Activated CD4-positive, alpha-beta T cell treated with anti-CD3 and anti-CD28 coated beads for 36 hours (primary cell): Measurements from ENCODE around the gene CEL. TPM values are rescaled to one million over a fixed set of nuclear protein-coding genes. Genes with fewer than 3 reads are reported as not detected.
A peak's percentile ranks its signal among the peaks of the same experiment; 100 is the strongest.
"Not testable (repeated sequence)": the region's sequence is repeated elsewhere in the genome, so short reads cannot be mapped to it uniquely, and the experiment has no call there.

ENCODE experiments used
- ATAC-seq: fragments of 200-7000 bp; cut with Tn5 transposase; one replicate; pipeline ENCODE4 v1.10.0; 2021; ENCODE audit warnings: mild to moderate bottlenecking, moderate library complexity
- CTCF ChIA-PET: fragments of 350-600 bp; sonication (Branson Sonifier 250); formaldehyde crosslinking; loops from one replicate; lab custom pipeline; 2021; ENCODE audit warnings: antibody characterized with exemption; lab: Charles Lee
- POLR2A ChIA-PET: fragments of 350-600 bp; sonication (Branson Sonifier 250); formaldehyde crosslinking; loops from one replicate; lab custom pipeline; 2021; ENCODE audit warnings: antibody characterized with exemption, inconsistent platforms; lab: Charles Lee
- DNase-seq: peaks from one replicate; pipeline ENCODE4 v3.0.0-alpha.2; 2020
- H3K27ac Mint-ChIP-seq: one replicate; pipeline ENCODE4 v1.8.0; 2021; ENCODE audit warnings: mixed read lengths
- H3K27me3 Mint-ChIP-seq: one replicate; pipeline ENCODE4 v1.8.0; 2021; ENCODE audit warnings: mixed read lengths
- H3K36me3 Mint-ChIP-seq: one replicate; pipeline ENCODE4 v1.8.0; 2021; ENCODE audit warnings: low read depth, mixed read lengths
- H3K4me1 Mint-ChIP-seq: one replicate; pipeline ENCODE4 v1.8.0; 2021; ENCODE audit warnings: mixed read lengths
- H3K4me3 Mint-ChIP-seq: one replicate; pipeline ENCODE4 v1.8.0; 2021; ENCODE audit warnings: mild to moderate bottlenecking, moderate library complexity, mixed read lengths
- H3K9me3 Mint-ChIP-seq: one replicate; pipeline ENCODE4 v1.8.0; 2021; ENCODE audit warnings: low read depth, mixed read lengths
- intact Hi-C, 2 experiments: fragments of 100-400 bp; cut with DNase I in 1 of 2; cut with micrococcal nuclease in 1 of 2; formaldehyde crosslinking; loops; one replicate each; pipeline versions ENCODE4 v1.14.2 to v1.15.1; 2022 to 2024; cut with DNase I, micrococcal nuclease
- total RNA-seq, 2 experiments: library from RNA; stranded (reverse); gene quantifications; one replicate each; pipeline ENCODE4 v1.2.3, GENCODE V29; 2021

Gene CEL
- total RNA-seq, 2 experiments from 2014 or later: 0.98 to 1.2 TPM

GRCh38 chr9:133064241-133065069 lies 2.7 kb downstream of the CEL start:
- CTCF ChIA-PET: interaction anchor here (0.6 to 1.0 kb wide), 2 partner anchors 43 to 47 kb away, joined by 4 read pairs; no protein-coding TSS in a partner anchor
- H3K27ac Mint-ChIP-seq: no peak overlapping the region
- DNase-seq: no peak
- no peak for ATAC-seq
- H3K27me3 Mint-ChIP-seq: no peaks in the 10 kb centered on the region
- intact Hi-C loops: no loop called here
- POLR2A ChIA-PET: no interaction called here
- no peaks in the 10 kb centered on the region for H3K36me3 Mint-ChIP-seq
- H3K9me3 Mint-ChIP-seq: no peaks in the 10 kb centered on the region
- no peak overlapping the region for H3K4me3 Mint-ChIP-seq
- H3K4me1 Mint-ChIP-seq: peaks cover 16% of the 10 kb centered on the region

DNA sequence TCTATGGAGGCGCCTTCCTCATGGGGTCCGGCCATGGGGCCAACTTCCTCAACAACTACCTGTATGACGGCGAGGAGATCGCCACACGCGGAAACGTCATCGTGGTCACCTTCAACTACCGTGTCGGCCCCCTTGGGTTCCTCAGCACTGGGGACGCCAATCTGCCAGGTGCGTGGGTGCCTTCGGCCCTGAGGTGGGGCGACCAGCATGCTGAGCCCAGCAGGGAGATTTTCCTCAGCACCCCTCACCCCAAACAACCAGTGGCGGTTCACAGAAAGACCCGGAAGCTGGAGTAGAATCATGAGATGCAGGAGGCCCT lies 3.2 kb downstream of the CEL start:
- Mint-ChIP-seq H3K9me3 (no peaks in the 10 kb centered on the region), H3K27me3 (no peaks in the 10 kb centered on the region), H3K27ac (no peak overlapping the region), H3K36me3 (no peaks in the 10 kb centered on the region), H3K4me3 (no peak overlapping the region), H3K4me1 (peaks cover 12% of the 10 kb centered on the region)
- intact Hi-C loops: no loop called here
- DNase-seq (no peak), ATAC-seq (no peak)
- POLR2A ChIA-PET: no interaction called here
- CTCF ChIA-PET: interaction anchor here (0.6 kb wide), 1 partner anchor 48 kb away, joined by 4 read pairs; no protein-coding TSS in a partner anchor

GRCh38 chr9:133066181-133066983 lies 4.6 kb downstream of the CEL start:
- POLR2A ChIA-PET: interaction anchor here (0.7 kb wide), 1 partner anchor 134 kb away, joined by 3 read pairs; no protein-coding TSS in a partner anchor
- intact Hi-C loops: no loop called here
- H3K4me3 Mint-ChIP-seq: no peak overlapping the region
- ATAC-seq (no peak), DNase-seq (no peak)
- CTCF ChIA-PET: interaction anchor here (0.8 kb wide), 1 partner anchor 135 kb away, joined by 3 read pairs; no protein-coding TSS in a partner anchor
- H3K4me1 Mint-ChIP-seq: peaks cover 2% of the 10 kb centered on the region
- no peaks in the 10 kb centered on the region for H3K9me3 Mint-ChIP-seq
- no peaks in the 10 kb centered on the region for H3K27me3 Mint-ChIP-seq
- H3K27ac Mint-ChIP-seq: no peak overlapping the region
- no peaks in the 10 kb centered on the region for H3K36me3 Mint-ChIP-seq

- Mint-ChIP-seq H3K9me3 (no peaks in the 10 kb centered on the region), H3K4me1 (peaks cover 2% of the 10 kb centered on the region), H3K27ac (no peak overlapping the region), H3K27me3 (no peaks in the 10 kb centered on the region), H3K4me3 (no peak overlapping the region), H3K36me3 (peaks cover 3% of the 10 kb centered on the region)
- ATAC-seq: no peak
- ChIA-PET CTCF (interaction anchor here (0.6 kb wide), 1 partner anchor 45 kb away, joined by 4 read pairs; no protein-coding TSS in a partner anchor), POLR2A (interaction anchor here (0.7 kb wide), 1 partner anchor 133 kb away, joined by 3 read pairs; no protein-coding TSS in a partner anchor)
- intact Hi-C loops: no loop called here
- no peak for DNase-seq
Observed at GRCh38 chr9:133067006-133067405, 5.2 kb downstream of the CEL start.

DNA sequence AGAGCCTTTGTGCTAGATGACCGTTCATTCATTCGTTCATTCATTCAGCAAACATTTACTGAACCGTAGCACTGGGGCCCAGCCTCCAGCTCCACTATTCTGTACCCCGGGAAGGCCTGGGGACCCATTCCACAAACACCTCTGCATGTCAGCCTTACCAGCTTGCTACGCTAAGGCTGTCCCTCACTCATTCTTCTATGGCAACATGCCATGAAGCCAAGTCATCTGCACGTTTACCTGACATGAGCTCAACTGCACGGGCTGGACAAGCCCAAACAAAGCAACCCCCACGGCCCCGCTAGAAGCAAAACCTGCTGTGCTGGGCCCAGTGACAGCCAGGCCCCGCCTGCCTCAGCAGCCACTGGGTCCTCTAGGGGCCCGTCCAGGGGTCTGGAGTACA lies 6.0 kb downstream of the CEL start:
- Mint-ChIP-seq H3K36me3 (peaks cover 3% of the 10 kb centered on the region), H3K27me3 (no peaks in the 10 kb centered on the region), H3K4me1 (no peaks in the 10 kb centered on the region), H3K4me3 (no peak overlapping the region), H3K9me3 (no peaks in the 10 kb centered on the region), H3K27ac (no peak overlapping the region)
- CTCF ChIA-PET: no interaction called here
- intact Hi-C loops: loop anchor here in 1 of 2 experiments (2.0 kb wide), 1 partner anchor 19 kb away; no protein-coding TSS in a partner anchor
- ATAC-seq (no peak), DNase-seq (no peak)
- POLR2A ChIA-PET: no interaction called here

DNA sequence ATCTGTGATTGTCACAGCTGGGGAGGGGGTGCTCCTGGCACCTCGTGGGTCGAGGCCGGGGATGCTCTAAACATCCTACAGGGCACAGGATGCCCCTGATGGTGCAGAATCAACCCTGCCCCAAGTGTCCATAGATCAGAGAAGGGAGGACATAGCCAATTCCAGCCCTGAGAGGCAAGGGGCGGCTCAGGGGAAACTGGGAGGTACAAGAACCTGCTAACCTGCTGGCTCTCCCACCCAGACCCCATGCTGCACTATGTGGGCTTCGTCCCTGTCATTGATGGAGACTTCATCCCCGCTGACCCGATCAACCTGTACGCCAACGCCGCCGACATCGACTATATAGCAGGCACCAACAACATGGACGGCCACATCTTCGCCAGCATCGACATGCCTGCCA lies 6.7 kb downstream of the CEL start:
- H3K27me3 Mint-ChIP-seq, H3K4me1 Mint-ChIP-seq, CTCF ChIA-PET, H3K27ac Mint-ChIP-seq, H3K4me3 Mint-ChIP-seq, POLR2A ChIA-PET, H3K36me3 Mint-ChIP-seq, ATAC-seq, DNase-seq, H3K9me3 Mint-ChIP-seq: not testable (repeated sequence)
- intact Hi-C loops: loop anchor here in 1 of 2 experiments (2.0 kb wide), 1 partner anchor 18 kb away; no protein-coding TSS in a partner anchor

GRCh38 chr9:133070500-133070961 lies 8.8 kb downstream of the CEL start:
- H3K4me3 Mint-ChIP-seq, H3K4me1 Mint-ChIP-seq, POLR2A ChIA-PET, CTCF ChIA-PET, H3K36me3 Mint-ChIP-seq, intact Hi-C loops, DNase-seq, H3K9me3 Mint-ChIP-seq, H3K27ac Mint-ChIP-seq, H3K27me3 Mint-ChIP-seq: not testable (repeated sequence)
- ATAC-seq: peak; percentile 9

- H3K27me3 Mint-ChIP-seq, H3K27ac Mint-ChIP-seq, DNase-seq, H3K36me3 Mint-ChIP-seq, POLR2A ChIA-PET, ATAC-seq, H3K4me1 Mint-ChIP-seq, H3K9me3 Mint-ChIP-seq, intact Hi-C loops, H3K4me3 Mint-ChIP-seq: not testable (repeated sequence)
- CTCF ChIA-PET: interaction anchor here (0.9 kb wide), 1 partner anchor 73 kb away, joined by 3 read pairs; no protein-coding TSS in a partner anchor
Observed at GRCh38 chr9:133070985-133071384, 9.2 kb downstream of the CEL start.

- no peak for ATAC-seq
- no peak overlapping the region for H3K4me3 Mint-ChIP-seq
- H3K36me3 Mint-ChIP-seq: peaks cover 3% of the 10 kb centered on the region
- POLR2A ChIA-PET: no interaction called here
- no peaks in the 10 kb centered on the region for H3K9me3 Mint-ChIP-seq
- H3K27ac Mint-ChIP-seq: peak overlapping the region; percentile 25
- no peaks in the 10 kb centered on the region for H3K27me3 Mint-ChIP-seq
- DNase-seq: no peak
- intact Hi-C loops: no loop called here
- CTCF ChIA-PET: interaction anchor here (0.8 to 1.0 kb wide), 3 partner anchors 14 to 73 kb away, joined by 3 read pairs; no protein-coding TSS in a partner anchor
- H3K4me1 Mint-ChIP-seq: no peaks in the 10 kb centered on the region
Observed at GRCh38 chr9:133071484-133072150, 9.8 kb downstream of the CEL start.

GRCh38 chr9:133072210-133072609 lies 10.4 kb downstream of the CEL start:
- H3K36me3 Mint-ChIP-seq, H3K4me1 Mint-ChIP-seq, H3K27ac Mint-ChIP-seq, H3K27me3 Mint-ChIP-seq, DNase-seq, intact Hi-C loops, H3K4me3 Mint-ChIP-seq, H3K9me3 Mint-ChIP-seq, ATAC-seq, POLR2A ChIA-PET: not testable (repeated sequence)
- CTCF ChIA-PET: interaction anchor here (0.8 to 1.0 kb wide), 3 partner anchors 15 to 72 kb away, joined by 3 read pairs; no protein-coding TSS in a partner anchor
